Measurements from ENCODE around the gene KLHL11.

GRCh38 chr17:41868568-41868967 lies 3.3 kb upstream of the KLHL11 start:
- TF ChIP-seq EGR1 (IDR thresholded peaks at IDR 0.05; ENCODE audit: low read depth in 2 of 2) (no peak), RAD21 (IDR thresholded peaks at IDR 0.05) (no peak), JUND (IDR thresholded peaks at IDR 0.05) (no peak), YY1 (IDR thresholded peaks at IDR 0.05) (no peak), TAF1 (conservative IDR thresholded peaks at IDR 0.05) (no peak), SP1 (IDR thresholded peaks at IDR 0.05) (no peak), GABPA (IDR thresholded peaks at IDR 0.05 in 1 of 2, conservative IDR thresholded peaks at IDR 0.05 in 1 of 2) (no peak), FOXA1 (IDR thresholded peaks at IDR 0.05) (no peak)
- TF ChIP-seq, protein P1, sequence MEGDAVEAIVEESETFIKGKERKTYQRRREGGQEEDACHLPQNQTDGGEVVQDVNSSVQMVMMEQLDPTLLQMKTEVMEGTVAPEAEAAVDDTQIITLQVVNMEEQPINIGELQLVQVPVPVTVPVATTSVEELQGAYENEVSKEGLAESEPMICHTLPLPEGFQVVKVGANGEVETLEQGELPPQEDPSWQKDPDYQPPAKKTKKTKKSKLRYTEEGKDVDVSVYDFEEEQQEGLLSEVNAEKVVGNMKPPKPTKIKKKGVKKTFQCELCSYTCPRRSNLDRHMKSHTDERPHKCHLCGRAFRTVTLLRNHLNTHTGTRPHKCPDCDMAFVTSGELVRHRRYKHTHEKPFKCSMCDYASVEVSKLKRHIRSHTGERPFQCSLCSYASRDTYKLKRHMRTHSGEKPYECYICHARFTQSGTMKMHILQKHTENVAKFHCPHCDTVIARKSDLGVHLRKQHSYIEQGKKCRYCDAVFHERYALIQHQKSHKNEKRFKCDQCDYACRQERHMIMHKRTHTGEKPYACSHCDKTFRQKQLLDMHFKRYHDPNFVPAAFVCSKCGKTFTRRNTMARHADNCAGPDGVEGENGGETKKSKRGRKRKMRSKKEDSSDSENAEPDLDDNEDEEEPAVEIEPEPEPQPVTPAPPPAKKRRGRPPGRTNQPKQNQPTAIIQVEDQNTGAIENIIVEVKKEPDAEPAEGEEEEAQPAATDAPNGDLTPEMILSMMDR (IDR thresholded peaks at IDR 0.05; ENCODE audit: low read depth, low read length, missing input control) = no peak
- TF ChIP-seq, protein P2, sequence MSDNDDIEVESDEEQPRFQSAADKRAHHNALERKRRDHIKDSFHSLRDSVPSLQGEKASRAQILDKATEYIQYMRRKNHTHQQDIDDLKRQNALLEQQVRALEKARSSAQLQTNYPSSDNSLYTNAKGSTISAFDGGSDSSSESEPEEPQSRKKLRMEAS (IDR thresholded peaks at IDR 0.05) = no peak
- TF ChIP-seq, protein P3, sequence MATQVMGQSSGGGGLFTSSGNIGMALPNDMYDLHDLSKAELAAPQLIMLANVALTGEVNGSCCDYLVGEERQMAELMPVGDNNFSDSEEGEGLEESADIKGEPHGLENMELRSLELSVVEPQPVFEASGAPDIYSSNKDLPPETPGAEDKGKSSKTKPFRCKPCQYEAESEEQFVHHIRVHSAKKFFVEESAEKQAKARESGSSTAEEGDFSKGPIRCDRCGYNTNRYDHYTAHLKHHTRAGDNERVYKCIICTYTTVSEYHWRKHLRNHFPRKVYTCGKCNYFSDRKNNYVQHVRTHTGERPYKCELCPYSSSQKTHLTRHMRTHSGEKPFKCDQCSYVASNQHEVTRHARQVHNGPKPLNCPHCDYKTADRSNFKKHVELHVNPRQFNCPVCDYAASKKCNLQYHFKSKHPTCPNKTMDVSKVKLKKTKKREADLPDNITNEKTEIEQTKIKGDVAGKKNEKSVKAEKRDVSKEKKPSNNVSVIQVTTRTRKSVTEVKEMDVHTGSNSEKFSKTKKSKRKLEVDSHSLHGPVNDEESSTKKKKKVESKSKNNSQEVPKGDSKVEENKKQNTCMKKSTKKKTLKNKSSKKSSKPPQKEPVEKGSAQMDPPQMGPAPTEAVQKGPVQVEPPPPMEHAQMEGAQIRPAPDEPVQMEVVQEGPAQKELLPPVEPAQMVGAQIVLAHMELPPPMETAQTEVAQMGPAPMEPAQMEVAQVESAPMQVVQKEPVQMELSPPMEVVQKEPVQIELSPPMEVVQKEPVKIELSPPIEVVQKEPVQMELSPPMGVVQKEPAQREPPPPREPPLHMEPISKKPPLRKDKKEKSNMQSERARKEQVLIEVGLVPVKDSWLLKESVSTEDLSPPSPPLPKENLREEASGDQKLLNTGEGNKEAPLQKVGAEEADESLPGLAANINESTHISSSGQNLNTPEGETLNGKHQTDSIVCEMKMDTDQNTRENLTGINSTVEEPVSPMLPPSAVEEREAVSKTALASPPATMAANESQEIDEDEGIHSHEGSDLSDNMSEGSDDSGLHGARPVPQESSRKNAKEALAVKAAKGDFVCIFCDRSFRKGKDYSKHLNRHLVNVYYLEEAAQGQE (IDR thresholded peaks at IDR 0.05) = no peak
- TF ChIP-seq, protein P4, sequence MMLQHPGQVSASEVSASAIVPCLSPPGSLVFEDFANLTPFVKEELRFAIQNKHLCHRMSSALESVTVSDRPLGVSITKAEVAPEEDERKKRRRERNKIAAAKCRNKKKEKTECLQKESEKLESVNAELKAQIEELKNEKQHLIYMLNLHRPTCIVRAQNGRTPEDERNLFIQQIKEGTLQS (IDR thresholded peaks at IDR 0.05) = no peak

Data from liver (tissue), 3 donors.